ENCODE results near the gene XRCC6.
"Not testable (repeated sequence)": the region's sequence is repeated elsewhere in the genome, so short reads cannot be mapped to it uniquely, and the experiment has no call there.

XRCC6 gene

GRCh38 chr22:41598891-41599635, 22.0 kb upstream of the XRCC6 start:
- no peak for DNase-seq

GRCh38 chr22:41600976-41601375, 20.1 kb upstream of the XRCC6 start:
- no peak for DNase-seq

- peak; percentile 22 for DNase-seq
Observed at GRCh38 chr22:41603873-41604332, 17.2 kb upstream of the XRCC6 start.

- DNase-seq, result no peak
Observed at GRCh38 chr22:41608386-41608785, 12.7 kb upstream of the XRCC6 start.

- DNase-seq, result no peak
Observed at GRCh38 chr22:41612603-41613306, 8.3 kb upstream of the XRCC6 start.

GRCh38 chr22:41613456-41613855, 7.6 kb upstream of the XRCC6 start:
- no peak for DNase-seq

- peak; percentile 54 for DNase-seq
Observed at GRCh38 chr22:41619979-41620588, 1.0 kb upstream of the XRCC6 start.

- DNase-seq, result no peak
Observed at GRCh38 chr22:41620589-41621098, 451 bp upstream of the XRCC6 start, which contains the start of gene DESI1. Gene DESI1, minus strand, starts transcription at chr22:41621043. Its CDS starts 204 bp downstream, at chr22:41620839.

- no peak for DNase-seq
Observed at GRCh38 chr22:41621911-41622179, 750 bp downstream of the XRCC6 start.

GRCh38 chr22:41625577-41625976, 4.5 kb downstream of the XRCC6 start:
- DNase-seq, result no peak

- not testable (repeated sequence) for DNase-seq
Observed at GRCh38 chr22:41631115-41631514, 10.0 kb downstream of the XRCC6 start.

GRCh38 chr22:41631615-41632014, 10.5 kb downstream of the XRCC6 start:
- DNase-seq, result not testable (repeated sequence)

GRCh38 chr22:41634610-41635009, 13.5 kb downstream of the XRCC6 start:
- not testable (repeated sequence) for DNase-seq

GRCh38 chr22:41636467-41636866, 15.4 kb downstream of the XRCC6 start:
- DNase-seq, result no peak

GRCh38 chr22:41637623-41638022, 16.5 kb downstream of the XRCC6 start:
- not testable (repeated sequence) for DNase-seq

GRCh38 chr22:41638124-41638523, 17.0 kb downstream of the XRCC6 start:
- no peak for DNase-seq

- DNase-seq, result no peak
Observed at GRCh38 chr22:41638748-41639147, 17.7 kb downstream of the XRCC6 start.

- DNase-seq, result no peak
Observed at GRCh38 chr22:41641854-41642253, 20.8 kb downstream of the XRCC6 start.

GRCh38 chr22:41642331-41643110, 21.4 kb downstream of the XRCC6 start:
- DNase-seq, result no peak

GRCh38 chr22:41647771-41648170, 26.7 kb downstream of the XRCC6 start:
- no peak for DNase-seq

- no peak for DNase-seq
Observed at GRCh38 chr22:41648432-41648831, 27.3 kb downstream of the XRCC6 start.

- no peak for DNase-seq
Observed at GRCh38 chr22:41650229-41650628, 29.1 kb downstream of the XRCC6 start.

- DNase-seq, result no peak
Observed at GRCh38 chr22:41650821-41651220, 29.7 kb downstream of the XRCC6 start.

All from stimulated activated CD4-positive, alpha-beta T cell treated with anti-CD3 and anti-CD28 coated beads, Interleukin-4, amount 100 ng/mL, for 1 hour (primary cell).